Fibroblast of skin of left biceps (primary cell): ENCODE data around the gene RNF220.

Experiments
- DNase-seq, 2 experiments: peaks; one replicate each; pipeline ENCODE4 v3.0.0-alpha.2; 2013; ENCODE audit warnings: low read depth in 2 of 2

The RNF220 gene

GRCh38 chr1:44436401-44437106, 31.5 kb downstream of the RNF220 start:
- DNase-seq, result no peak

DNA sequence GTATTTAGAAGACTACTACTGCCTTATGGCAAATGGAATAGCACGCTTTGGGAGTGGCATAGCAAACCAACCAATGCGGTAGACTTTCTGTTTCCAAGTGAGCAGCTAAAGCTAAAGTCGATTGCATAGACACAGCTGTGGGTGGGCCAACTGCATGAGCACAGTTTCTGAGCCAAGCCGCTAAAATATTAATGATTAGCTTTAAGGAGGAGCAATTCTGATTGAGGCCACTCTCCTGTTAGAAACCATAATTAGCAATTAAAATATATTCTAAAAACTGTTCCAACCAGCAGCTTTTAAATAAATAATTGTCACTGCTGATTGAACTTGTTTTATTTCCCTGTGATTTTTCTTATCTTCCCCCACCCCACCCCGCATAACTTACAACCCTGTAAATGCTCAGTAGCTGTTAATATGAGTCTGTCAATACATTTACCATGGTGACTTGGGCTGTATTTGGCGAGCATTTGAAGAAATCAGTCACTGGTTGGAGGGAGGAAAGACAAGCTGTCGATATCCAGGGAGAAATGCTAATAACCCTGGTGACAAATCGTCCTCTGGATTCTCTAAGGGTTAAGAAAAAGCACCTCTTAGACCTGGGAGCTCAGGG, 32.2 kb downstream of the RNF220 start:
- no peak for DNase-seq

DNA sequence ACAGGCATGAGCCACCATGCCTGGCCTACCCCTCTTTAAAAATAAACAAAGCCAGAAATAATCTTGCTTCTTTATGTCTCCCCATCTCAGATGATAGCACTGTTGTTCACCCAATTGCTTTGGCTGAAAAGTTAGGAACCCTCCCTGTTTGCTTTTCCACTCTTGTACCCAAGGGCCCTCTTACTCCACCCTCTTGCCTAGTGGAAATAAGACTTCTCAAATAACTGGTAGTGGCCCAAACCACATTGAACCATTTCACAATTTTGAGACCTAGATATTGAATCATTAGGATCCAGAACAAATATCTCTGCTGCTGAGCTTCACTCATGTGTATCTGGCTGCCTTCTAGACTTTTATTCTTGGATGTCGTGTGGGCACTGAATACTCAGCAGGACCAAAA, 37.7 kb downstream of the RNF220 start:
- no peak for DNase-seq

- no peak for DNase-seq
Observed at GRCh38 chr1:44447051-44447810, 42.2 kb downstream of the RNF220 start.

DNA sequence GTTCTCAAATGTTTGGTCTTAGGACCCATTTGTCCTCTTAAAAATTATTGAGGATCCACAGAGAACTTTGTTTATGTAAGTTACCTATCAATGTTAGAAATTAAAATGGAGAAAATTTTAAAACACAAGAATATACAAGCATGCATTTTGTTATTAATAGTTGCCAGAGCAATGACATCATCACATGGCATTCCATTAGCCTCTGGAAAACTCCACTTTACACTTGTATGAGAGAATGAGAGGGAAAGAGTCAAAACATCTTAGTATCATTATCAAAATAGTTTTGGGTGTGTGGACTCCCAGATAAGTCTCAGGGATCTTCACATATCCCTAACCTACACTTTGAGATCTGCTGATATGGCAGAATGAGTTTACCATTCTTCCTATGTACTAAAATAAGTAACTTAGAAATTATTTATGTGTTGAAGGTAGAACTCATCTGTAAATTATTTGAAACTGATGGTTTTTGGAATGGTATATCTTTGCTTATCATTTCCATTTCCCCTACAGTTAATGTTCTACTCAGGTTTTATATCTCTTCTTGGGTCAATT, 48.8 kb downstream of the RNF220 start:
- no peak for DNase-seq

- no peak for DNase-seq
Observed at GRCh38 chr1:44454704-44455103, 49.6 kb downstream of the RNF220 start.

DNA sequence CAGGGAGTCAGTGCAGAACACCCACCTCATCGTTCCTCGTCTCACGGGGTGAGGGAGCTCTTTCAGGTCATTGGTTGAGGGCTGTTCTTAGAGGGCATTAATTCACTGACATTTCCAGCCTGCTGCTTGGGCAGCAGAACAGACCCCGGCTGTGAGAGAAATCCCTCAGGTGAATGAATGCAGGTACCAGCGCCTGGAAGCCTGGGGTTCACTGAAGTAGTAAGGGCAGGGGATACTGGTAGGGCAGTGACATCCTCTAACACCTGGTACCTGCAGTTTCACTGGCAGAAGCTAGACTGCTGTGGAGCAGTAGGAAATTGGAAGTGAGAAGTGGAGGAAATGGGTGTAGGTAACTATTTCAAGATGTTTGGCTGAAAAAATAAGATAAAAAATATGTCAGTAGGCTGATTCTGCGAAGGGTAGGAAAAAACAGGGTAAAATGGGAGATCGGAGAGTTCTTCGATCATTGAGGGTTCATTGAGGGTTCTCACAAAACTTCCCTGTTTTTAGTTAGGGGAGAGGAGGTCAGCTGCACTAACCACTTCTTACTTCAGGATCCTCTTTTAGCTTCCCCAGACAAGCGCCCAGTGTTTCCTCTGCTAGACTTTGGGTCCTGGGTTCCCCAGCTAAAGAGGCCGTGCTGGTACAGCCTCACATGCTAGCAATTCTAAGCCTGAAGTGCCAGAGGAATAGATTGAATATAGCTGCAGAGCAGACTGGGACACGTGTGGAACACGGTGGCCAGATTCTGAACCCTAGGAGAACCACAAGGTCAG, 55.2 kb downstream of the RNF220 start:
- DNase-seq, result no peak

- no peak for DNase-seq
Observed at GRCh38 chr1:44464361-44464760, 59.3 kb downstream of the RNF220 start.

GRCh38 chr1:44467566-44467965, 62.5 kb downstream of the RNF220 start:
- DNase-seq, result no peak

- no peak for DNase-seq
Observed at GRCh38 chr1:44471911-44472453, 66.9 kb downstream of the RNF220 start.

DNA sequence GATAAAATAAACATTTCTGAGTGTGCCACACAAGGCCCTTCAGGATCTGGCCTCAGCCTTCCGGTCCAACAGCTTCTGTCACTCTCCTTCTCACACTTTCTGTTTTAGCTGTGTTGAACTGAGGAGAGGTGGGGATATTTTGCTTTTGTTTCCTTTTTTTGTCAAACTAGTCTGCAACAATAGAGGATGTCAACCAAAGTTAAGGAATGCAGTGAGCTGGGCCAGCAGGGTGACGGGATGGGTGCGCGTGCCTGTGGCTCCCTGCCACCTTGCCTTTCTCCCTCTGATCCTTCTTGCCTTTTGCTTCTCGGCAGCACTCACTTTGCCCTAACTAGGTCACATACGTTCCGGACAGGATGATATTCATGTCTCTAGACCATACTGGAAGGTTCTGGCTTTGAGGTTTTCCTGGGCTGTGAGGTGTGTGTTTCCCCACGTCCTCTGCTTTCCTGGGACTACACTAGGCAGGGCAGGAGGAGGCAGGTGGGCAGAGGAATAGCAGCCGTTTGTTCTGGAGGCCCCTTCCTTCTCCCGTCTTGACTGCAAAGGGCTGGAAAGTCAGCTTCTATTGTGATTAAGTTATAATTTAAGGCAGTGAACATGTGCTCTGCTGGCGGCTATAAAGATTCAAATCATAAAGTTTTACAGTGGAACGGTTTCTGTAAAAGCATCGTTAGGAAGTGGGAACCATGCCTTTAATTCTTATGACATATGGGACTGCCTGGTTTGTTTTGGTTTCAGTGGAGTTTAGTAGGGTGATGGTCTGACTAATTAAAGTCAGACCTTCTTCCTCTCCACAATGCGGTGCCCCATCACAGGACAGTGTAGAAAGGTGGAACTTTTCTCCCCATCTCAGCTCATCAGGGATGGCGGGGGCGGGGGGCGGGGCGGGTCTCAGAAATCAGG, 67.8 kb downstream of the RNF220 start:
- DNase-seq, result no peak

DNA sequence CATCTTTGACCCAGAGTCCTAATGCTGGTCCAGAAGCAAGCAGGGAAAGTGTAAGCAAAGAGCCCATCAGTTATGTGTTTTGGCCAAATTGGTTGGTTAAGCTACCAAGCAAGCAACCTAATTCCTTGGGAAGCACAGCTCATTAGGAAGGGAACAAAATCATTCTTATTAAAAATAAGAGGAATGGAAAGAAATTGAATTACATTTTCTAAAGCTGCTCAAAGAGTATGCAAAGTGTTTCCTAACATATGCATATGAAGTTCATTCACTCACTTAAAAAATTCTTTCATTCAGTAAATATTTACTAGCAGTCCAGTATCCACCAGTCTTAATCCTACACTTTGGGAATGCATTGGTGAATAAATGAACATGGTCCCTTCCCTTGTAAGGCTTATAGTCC, 71.8 kb downstream of the RNF220 start:
- DNase-seq, result no peak

- no peak for DNase-seq
Observed at GRCh38 chr1:44481701-44482100, 76.6 kb downstream of the RNF220 start.

- DNase-seq, result no peak
Observed at GRCh38 chr1:44483089-44483874, 78.2 kb downstream of the RNF220 start.

DNA sequence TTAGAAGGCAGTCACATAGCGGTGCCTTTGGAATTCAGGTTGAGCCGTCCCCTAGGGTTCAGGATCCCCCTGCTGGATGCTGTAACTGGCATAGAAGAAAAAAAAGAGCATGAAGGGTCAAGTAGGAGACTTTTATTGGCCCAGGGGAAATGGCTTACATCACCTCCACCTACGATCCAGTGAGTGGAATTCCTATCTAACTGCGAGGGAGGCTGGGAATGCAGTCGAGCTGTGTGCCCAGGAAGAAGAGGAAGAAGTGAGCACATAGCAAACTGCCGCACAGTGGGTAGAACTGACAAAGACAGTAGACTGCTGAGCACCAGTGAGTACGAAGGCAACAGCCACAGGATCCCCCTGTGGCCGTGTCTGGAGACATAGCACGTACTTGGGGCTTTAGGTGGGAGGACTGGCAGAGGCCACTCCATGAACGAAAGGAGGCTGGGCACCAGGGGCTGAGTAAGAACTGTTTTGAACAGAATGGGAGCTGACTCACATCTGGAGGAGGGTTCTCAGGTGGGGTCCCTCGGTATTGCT, 79.2 kb downstream of the RNF220 start:
- no peak for DNase-seq

DNA sequence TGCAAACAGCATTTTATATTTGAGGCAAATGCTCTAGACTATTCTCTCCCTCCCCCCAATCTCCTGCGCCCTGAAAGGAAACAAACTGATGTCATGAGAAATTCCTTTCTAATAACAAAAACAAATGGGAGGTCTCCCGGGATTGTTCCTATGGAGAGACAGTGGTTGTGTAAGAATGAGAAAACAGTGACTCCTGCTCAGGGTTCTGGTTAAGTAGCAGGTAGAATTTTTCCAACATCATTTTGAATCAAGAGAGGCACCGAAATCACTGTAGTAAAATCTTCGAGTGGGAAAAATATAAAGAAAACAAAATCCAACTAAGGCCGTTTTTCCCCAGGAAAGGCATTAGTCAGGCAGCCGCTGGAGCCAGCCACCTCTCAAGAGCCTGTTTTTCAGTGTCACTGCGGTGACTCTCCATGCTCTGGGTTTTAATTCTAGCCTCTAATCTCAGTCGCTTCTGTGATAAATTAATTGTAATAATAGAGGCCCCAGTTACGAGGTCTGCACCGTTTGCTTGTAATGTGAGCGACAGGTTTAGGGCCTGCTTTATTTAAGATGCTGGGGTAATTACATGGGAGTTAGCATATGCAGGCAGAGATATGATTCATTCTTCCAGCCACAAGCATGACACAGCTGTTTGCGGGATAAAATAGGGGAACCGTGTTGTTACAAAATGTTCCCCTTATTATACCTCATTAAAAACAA, 80.3 kb downstream of the RNF220 start:
- DNase-seq, result peak; percentile 33 to 39

DNA sequence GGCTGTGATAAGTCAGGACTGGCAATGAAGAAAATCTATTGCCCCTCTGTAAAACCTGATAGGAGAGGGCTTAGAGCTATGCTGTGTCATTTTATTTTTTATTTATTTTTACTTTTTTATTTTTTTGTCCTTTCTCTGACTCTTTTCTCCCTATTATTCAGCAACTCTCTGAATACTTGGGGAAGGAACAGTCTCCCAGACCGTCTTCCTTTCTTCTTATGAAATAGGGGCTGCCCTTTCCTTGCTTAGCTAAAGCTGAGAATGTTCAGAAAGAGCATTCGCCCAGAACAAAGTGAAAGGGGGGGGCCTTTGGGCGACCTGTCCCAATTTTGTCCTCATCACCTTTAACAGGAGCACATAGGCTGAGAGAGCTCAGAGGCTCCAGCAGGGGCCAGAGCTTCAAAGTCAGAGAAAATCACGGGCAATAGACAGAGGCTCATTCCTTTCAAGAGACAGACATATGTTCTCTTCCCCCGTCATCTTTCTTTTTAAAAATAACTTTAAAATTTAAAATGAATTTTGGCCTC, 80.9 kb downstream of the RNF220 start:
- no peak for DNase-seq

DNA sequence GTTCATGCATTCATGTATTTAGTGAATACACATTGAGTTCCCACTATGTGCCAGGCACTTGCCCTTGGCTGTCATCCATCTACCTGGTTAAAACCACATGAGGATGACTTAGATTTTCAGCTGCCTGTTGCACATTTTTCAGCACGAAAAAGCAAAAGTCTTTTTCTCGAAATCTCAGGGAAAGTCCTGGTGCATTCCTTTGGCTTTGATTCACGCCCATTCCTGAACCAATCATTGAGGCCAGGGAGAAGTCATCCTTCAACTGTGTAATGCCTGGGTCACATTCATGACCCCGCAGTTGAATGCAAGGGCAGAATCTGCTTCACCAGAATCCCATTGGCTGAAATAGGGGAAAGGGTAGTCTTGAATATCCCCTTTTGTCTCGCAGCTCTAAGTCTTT, 84.4 kb downstream of the RNF220 start:
- DNase-seq, result no peak
